Adipocyte (in vitro differentiated cells): ENCODE results near the gene GET3.
"Not testable (repeated sequence)": the region's sequence is repeated elsewhere in the genome, so short reads cannot be mapped to it uniquely, and the experiment has no call there.

Experiments
- DNase-seq: peaks from one replicate; pipeline ENCODE4 v3.0.0-alpha.2; 2015; ENCODE audit warnings: low read depth
- H3K27me3 ChIP-seq: replicated peaks from 2 replicates; pipeline ENCODE4 v1.7.0; 2013; ENCODE audit warnings: mild to moderate bottlenecking, low read length, moderate library complexity; ENCODE audit not compliant: control insufficient read depth, insufficient read depth
- H3K36me3 ChIP-seq: 2 replicates; pipeline ENCODE4 v1.7.0; 2013; ENCODE audit warnings: low read length, mild to moderate bottlenecking, moderate library complexity; ENCODE audit not compliant: control insufficient read depth, insufficient read depth, severe bottlenecking
- H3K4me1 ChIP-seq: 2 replicates; pipeline ENCODE4 v1.7.0; 2013; ENCODE audit warnings: mild to moderate bottlenecking, low read length, moderate library complexity; ENCODE audit not compliant: control insufficient read depth, insufficient read depth
- H3K4me3 ChIP-seq: 2 replicates; pipeline ENCODE4 v1.7.0; 2013; ENCODE audit warnings: mild to moderate bottlenecking, low read length, moderate library complexity
- H3K9ac ChIP-seq: 2 replicates; pipeline ENCODE4 v1.7.0; 2013; ENCODE audit warnings: mild to moderate bottlenecking, low read length, moderate library complexity
- H3K9me3 ChIP-seq: 2 replicates; pipeline ENCODE4 v1.7.0; 2013; ENCODE audit warnings: mild to moderate bottlenecking, low read length, moderate library complexity; ENCODE audit not compliant: control insufficient read depth

GET3 gene

DNA sequence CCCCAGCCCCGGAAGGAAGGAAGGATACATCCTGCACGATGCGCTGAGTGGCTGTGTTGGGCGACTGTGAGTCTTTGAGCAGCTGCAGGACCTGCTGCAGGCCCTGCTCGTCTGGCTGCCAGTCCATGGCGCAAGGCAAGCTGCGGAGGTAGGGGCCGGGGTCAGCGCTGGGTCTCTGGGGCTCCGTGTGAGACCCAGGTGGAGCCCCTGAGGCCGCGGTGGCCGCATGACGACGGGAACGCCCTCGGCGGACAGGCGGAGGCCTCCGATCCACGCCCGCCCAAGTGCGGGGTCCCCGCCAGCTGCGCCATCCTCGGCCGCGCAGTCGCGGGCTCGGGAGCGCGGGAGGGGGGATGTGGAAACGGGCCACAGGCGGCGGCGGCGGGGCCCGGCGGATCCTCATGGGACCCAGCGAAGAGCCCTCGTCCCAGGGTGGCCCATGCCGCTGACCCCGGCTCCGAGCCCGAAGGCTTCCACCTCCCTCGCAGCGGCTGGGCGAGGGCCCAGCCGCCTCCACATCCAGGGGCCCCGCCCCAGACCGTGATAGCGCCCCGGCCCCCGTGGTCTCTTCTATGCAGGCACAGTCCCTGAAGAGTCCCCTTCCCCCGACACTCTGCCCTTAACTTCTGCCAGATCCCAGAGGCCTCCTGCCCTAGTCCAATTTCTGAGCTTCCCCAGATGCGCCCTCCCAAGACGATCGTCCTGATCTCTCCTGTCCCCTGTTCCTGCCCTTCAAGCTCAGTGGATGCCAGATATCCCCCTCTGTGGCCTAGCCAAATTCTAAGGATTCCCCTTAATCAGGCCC lies 16.2 kb upstream of the GET3 start:
- H3K4me3 ChIP-seq, result peak overlapping the region; percentile 97
- DNase-seq, result peak; percentile 62
- H3K27me3 ChIP-seq, result no peaks in the 10 kb centered on the region
- H3K9ac ChIP-seq, result peak overlapping the region; percentile 99
- H3K36me3 ChIP-seq, result peaks cover 20% of the 10 kb centered on the region
- no peaks in the 10 kb centered on the region for H3K9me3 ChIP-seq
- peaks cover 34% of the 10 kb centered on the region for H3K4me1 ChIP-seq

DNA sequence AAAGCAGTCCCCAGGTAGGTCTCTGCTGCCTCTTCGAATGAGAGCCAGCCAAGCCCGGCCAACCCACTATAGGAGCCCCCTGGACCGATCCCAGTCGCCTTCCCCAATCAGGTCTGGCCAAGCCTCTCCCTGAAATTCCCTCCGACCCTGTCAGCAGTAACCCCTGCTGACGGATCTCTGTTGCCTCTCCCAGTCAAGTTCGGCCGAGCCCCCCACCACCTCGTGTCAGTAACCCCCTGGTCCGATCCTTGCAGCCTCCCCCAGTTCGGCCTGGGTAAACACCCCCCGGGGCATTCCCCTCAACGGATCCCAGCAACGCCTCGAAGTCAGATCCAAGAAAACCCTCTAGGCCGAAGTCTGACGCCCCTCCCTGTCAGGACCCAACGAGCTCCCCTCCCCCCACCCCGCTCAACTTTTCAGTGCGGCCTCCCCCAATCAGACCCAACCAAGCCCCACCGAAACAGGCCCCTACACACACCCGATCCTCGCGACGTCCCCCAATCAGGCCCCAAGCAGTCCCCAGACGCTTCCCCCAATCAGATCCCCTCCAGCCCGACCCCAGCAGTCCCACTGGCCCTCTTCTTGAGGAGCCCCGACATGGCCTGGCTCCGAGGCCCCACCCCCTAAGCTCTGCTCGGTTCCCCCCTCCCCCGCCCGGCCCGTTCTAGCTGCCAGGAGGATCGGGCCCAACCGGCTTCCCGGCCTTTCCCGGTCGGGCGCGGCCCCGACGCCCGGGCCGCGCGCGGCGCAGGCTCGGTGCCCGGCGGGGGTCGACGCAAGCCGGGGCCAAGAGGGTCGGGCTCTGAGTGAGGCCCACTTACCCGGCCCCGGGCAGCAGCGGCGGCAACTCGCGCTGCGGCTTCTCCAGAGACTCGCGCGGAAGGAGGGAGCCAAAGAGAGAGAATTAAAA lies 15.4 kb upstream of the GET3 start:
- H3K27me3 ChIP-seq, result no peaks in the 10 kb centered on the region

DNA sequence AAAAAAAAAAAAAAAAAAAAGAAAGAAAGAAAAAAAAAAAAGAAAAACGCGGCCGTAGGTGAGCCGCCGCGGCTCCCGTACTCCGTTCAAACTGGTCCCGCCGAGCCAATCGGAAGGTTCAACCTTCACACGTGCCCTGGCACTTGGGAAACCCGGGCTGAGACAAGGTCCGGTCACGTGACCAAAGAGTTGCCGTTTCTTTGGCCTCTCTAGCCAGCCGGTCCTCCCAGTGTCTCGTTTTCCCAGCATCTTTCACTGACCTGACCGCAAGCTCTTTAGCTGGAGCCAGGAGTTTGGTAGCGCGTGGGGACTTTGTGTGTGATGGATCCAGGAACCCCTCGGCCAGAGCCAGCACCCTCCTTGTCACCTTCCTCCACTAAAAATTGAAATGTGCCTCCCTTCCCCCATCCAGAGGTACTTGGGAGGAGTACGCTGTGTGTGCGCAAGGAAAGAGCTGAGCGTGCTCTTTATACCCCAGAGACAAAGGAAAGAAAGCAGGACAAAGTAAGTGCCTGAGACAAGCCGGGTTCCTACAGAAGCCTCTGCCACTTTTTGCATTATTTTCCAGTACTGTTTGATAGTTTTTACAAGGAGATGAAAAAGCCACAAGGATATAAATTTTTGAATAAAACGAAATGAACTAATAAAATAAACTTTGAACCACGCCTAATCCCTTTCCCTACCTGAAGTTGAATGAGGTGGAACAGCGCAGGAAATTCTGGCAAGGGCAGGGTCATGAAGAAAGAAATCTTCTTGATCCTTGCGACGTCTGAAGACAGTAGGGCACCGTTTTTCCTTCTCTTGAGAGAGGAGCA lies 14.5 kb upstream of the GET3 start:
- peaks cover 10% of the 10 kb centered on the region for H3K36me3 ChIP-seq
- peak overlapping the region; percentile 97 for H3K4me3 ChIP-seq
- no peaks in the 10 kb centered on the region for H3K9me3 ChIP-seq
- no peaks in the 10 kb centered on the region for H3K27me3 ChIP-seq
- peak; percentile 100 for DNase-seq
- peak overlapping the region; percentile 99 for H3K9ac ChIP-seq
- peaks cover 34% of the 10 kb centered on the region for H3K4me1 ChIP-seq

More for the DNA sequence above, 15.4 kb upstream of the GET3 start:
- peak; percentile 89 for DNase-seq
- no peaks in the 10 kb centered on the region for H3K9me3 ChIP-seq
- H3K9ac ChIP-seq, result peak overlapping the region; percentile 99
- peaks cover 15% of the 10 kb centered on the region for H3K36me3 ChIP-seq
- H3K4me1 ChIP-seq, result peaks cover 34% of the 10 kb centered on the region
- H3K4me3 ChIP-seq, result peak overlapping the region; percentile 97

DNA sequence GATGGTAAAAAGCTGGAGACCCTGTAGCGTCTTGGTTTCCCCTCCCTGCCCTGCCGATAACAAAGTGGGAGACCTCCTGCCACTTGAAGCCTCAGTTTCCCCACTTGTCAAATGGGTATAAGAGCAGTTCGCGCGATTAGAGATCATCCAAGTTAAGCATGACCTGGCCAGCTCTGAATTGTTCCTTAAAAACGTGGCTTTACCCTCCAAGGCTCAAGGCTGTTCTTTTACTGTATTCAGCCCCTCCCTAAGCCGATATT lies 14.0 kb upstream of the GET3 start:
- Histone ChIP-seq H3K9ac (peak overlapping the region; percentile 99), H3K4me3 (peak overlapping the region; percentile 97), H3K27me3 (no peaks in the 10 kb centered on the region), H3K9me3 (no peaks in the 10 kb centered on the region), H3K36me3 (peaks cover 12% of the 10 kb centered on the region), H3K4me1 (peaks cover 34% of the 10 kb centered on the region)
- DNase-seq, result peak; percentile 27

DNA sequence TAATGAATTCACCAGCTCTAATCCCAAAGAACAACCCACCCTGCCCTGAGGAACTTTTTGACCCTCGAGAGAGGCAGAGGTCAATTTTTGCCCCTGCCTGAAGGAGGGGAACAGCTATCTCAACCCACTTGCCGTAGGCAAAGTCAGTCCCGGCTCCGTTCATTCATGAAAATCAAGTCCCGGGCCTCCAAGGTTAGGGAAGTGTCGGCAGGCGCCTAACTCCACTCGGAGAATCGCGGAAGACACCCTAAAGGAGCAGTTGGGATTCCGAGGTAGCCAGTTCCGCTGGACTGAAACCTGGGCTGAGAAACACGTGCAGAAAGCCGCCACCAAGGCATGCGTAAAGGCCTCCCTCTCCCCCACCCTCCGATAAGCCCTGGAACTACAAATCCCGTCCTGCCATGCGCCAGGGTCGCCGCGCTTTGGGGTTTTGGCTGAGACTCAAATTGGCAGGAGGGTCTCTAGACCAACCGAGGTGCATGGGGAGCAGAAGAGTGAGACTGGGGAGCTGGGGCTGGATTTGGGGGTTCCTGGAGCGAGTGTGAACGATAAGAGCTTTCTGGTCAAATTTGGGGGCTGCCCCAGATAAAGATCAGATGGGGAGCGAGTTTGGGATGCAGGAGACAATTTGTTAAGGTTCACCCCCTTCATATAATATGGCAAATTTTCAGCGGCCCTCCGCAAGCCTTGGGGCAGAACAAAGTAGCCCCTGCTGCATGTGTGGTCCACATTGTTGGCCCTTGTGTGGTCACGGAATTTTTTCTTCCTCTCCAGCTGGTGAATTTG lies 13.5 kb upstream of the GET3 start, which contains the start of gene TNPO2:
Gene TNPO2, minus strand, starts transcription at position 292 of the 786 bp plus-strand sequence. CDS start 2,955 bp downstream, outside the sequence.
- no peaks in the 10 kb centered on the region for H3K27me3 ChIP-seq
- peak; percentile 70 for DNase-seq
- H3K4me1 ChIP-seq, result peaks cover 29% of the 10 kb centered on the region
- H3K9me3 ChIP-seq, result no peaks in the 10 kb centered on the region
- H3K36me3 ChIP-seq, result peaks cover 12% of the 10 kb centered on the region
- peak within 1 kb of the TSS; percentile 97 for H3K4me3 ChIP-seq
- H3K9ac ChIP-seq, result peak within 1 kb of the TSS; percentile 99

DNA sequence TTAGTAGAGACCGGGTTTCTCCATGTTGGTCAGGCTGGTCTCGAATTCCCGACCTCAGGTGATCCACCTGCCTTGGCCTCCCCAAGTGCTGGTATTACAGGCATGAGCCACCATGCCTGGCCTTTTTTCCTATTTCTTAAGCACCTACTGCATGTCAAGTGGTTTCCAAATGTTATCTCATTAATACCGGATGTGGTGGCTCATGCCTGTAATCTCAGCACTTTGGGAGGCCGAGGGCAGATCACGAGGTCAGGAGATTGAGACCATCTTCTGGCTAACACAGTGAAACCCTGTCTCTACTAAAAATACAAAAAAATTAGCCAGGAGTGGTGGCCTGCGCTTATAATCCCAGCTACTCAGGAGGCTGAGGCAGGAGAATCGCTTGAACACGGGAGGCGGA lies 11.7 kb upstream of the GET3 start:
- H3K4me3 ChIP-seq, H3K9ac ChIP-seq, DNase-seq, H3K27me3 ChIP-seq, H3K9me3 ChIP-seq: not testable (repeated sequence)
- H3K4me1 ChIP-seq, result peaks cover 17% of the 10 kb centered on the region
- H3K36me3 ChIP-seq, result peaks cover 26% of the 10 kb centered on the region

DNA sequence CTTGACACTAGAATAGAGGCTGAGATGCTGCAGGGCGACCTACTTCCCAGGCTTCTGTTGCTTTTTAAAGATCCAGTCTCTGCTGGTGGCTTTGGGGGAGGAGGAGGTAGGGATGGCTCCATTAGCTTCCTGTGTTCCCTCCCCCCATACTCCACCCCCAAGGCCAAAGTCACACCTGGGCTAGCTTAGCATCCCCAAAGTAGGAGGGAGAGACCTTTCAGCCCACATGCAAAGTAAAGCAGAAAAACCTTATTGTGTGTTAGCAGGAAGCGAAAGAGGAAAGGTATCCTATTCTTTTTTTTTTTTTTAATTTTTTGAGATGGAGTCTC lies 10.3 kb upstream of the GET3 start:
- Histone ChIP-seq H3K9me3 (no peaks in the 10 kb centered on the region), H3K4me3 (no peak overlapping the region), H3K4me1 (peaks cover 15% of the 10 kb centered on the region), H3K36me3 (peaks cover 36% of the 10 kb centered on the region), H3K9ac (no peak overlapping the region), H3K27me3 (no peaks in the 10 kb centered on the region)
- no peak for DNase-seq

DNA sequence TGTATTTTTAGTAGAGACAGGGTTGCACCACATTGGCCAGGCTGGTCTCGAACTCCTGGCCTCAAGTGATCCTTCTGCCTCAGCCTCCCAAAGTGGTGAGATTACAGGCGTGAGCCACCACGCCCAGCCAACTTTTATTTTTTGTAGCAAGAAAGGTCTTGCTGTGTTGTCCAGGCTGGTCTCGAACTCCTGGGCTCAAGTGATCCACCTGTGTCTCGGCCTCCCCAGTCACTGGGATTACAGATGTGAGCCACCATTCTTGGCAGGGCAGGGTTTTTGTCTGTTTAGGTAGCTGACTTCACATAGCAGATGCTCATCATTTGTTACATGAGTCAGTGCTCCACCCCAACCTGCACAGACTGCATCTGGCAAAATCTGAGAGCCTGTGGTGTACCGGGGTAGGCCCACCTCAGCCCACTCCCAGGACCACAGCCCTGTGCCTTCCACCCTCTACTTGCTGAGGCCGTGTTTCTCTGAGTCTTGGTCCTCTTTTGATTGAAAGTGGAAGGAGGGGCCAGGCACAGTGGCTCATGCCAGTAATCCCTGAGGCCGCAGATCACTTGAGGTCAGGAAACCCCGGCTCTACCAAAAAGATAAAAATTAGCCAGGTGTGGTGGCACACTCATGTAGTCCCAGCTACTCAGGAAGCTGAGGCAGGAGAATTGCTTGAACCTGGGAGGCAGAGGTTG lies 9.4 kb upstream of the GET3 start:
- no peaks in the 10 kb centered on the region for H3K27me3 ChIP-seq
- no peak overlapping the region for H3K4me3 ChIP-seq
- peaks cover 36% of the 10 kb centered on the region for H3K36me3 ChIP-seq
- no peak for DNase-seq
- H3K4me1 ChIP-seq, result peaks cover 22% of the 10 kb centered on the region
- no peak overlapping the region for H3K9ac ChIP-seq
- H3K9me3 ChIP-seq, result no peaks in the 10 kb centered on the region

DNA sequence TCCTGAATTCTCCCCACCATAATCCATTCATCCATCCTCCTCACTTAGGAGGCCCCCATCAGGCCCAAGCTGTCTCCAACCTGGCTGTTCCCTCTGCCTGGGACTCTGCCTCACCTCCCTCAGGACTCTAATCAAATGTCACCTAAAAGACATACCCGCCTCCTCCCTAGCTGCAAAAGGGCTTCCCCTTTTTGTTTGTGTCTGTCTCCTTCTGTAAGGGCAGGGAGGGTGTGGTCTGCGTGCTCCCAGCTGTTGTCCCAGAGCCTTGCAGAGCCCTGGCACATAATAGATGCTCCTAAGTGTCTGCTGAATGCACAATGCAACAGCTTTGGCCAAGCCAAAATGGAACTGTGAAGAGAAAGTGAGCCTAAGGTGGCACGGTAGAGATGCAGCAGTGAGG lies 7.2 kb upstream of the GET3 start:
- Histone ChIP-seq H3K27me3 (no peaks in the 10 kb centered on the region), H3K9ac (no peak overlapping the region), H3K9me3 (no peaks in the 10 kb centered on the region), H3K4me3 (no peak overlapping the region), H3K4me1 (peaks cover 15% of the 10 kb centered on the region), H3K36me3 (peaks cover 36% of the 10 kb centered on the region)
- no peak for DNase-seq

DNA sequence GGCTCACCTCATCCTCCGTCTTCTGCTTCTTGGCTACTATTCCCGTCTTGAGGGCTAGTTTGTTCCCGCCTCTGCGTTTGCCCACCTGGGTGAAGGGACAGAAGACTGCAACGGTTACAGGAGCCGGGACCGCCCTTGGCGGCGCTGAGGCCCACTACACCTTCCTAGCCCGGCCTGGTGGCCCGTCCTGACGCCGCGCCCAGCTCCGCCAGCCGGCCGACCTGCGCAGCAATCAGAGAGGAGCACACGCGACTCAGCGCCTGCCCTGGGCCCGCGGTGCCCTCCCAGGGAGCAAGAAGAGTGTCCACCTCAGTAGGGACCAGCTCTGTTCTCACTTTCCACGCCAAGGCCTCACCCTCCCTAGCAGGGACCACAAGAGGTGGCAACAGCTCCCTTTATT lies 6.0 kb upstream of the GET3 start:
- Histone ChIP-seq H3K9ac (no peak overlapping the region), H3K4me1 (peaks cover 15% of the 10 kb centered on the region), H3K27me3 (no peaks in the 10 kb centered on the region), H3K4me3 (no peak overlapping the region), H3K9me3 (no peaks in the 10 kb centered on the region), H3K36me3 (peaks cover 36% of the 10 kb centered on the region)
- DNase-seq, result no peak
